HG03520 (cell line): Measurements from ENCODE around the gene CRYBB2.
"Not testable (repeated sequence)": the region's sequence is repeated elsewhere in the genome, so short reads cannot be mapped to it uniquely, and the experiment has no call there.

Source experiments
- ATAC-seq: cut with Tn5 transposase; IDR thresholded peaks from one replicate; pipeline ENCODE4 v1.9.1; 2021; ENCODE audit warnings: mild to moderate bottlenecking, moderate library complexity; ENCODE audit not compliant: unreplicated experiment

Gene CRYBB2

GRCh38 chr22:25199731-25200520, 19.5 kb upstream of the CRYBB2 start, which contains the start of gene CRYBB3:
Gene CRYBB3 (plus strand): TSS chr22:25199858. CDS start chr22:25201397, 1,539 bp downstream.
- ATAC-seq = no peak

- no peak for ATAC-seq
Measured at GRCh38 chr22:25200967-25201366, 18.5 kb upstream of the CRYBB2 start.

- no peak for ATAC-seq
Measured at GRCh38 chr22:25201557-25202273, 17.7 kb upstream of the CRYBB2 start.

GRCh38 chr22:25202290-25202921, 17.0 kb upstream of the CRYBB2 start:
- ATAC-seq = no peak

- no peak for ATAC-seq
Measured at GRCh38 chr22:25203082-25203481, 16.4 kb upstream of the CRYBB2 start.

GRCh38 chr22:25204547-25204946, 14.9 kb upstream of the CRYBB2 start:
- not testable (repeated sequence) for ATAC-seq

- no peak for ATAC-seq
Measured at GRCh38 chr22:25205847-25206246, 13.6 kb upstream of the CRYBB2 start.

GRCh38 chr22:25206998-25207397, 12.4 kb upstream of the CRYBB2 start:
- no peak for ATAC-seq

- ATAC-seq = no peak
Measured at GRCh38 chr22:25207553-25208157, 11.8 kb upstream of the CRYBB2 start.

- no peak for ATAC-seq
Measured at GRCh38 chr22:25208328-25208727, 11.1 kb upstream of the CRYBB2 start.

GRCh38 chr22:25208743-25209505, 10.5 kb upstream of the CRYBB2 start:
- ATAC-seq = no peak

- no peak for ATAC-seq
Measured at GRCh38 chr22:25210793-25211192, 8.6 kb upstream of the CRYBB2 start.

- ATAC-seq = no peak
Measured at GRCh38 chr22:25212337-25212736, 7.1 kb upstream of the CRYBB2 start.

- ATAC-seq = no peak
Measured at GRCh38 chr22:25213221-25213620, 6.2 kb upstream of the CRYBB2 start.

- ATAC-seq = no peak
Measured at GRCh38 chr22:25216230-25216629, 3.2 kb upstream of the CRYBB2 start.

GRCh38 chr22:25219948-25220442, 556 bp downstream of the CRYBB2 start:
- ATAC-seq = no peak

- ATAC-seq = no peak
Measured at GRCh38 chr22:25221790-25222189, 2.4 kb downstream of the CRYBB2 start.

GRCh38 chr22:25223269-25223850, 3.9 kb downstream of the CRYBB2 start:
- ATAC-seq = no peak

GRCh38 chr22:25228822-25229221, 9.4 kb downstream of the CRYBB2 start:
- ATAC-seq = no peak

GRCh38 chr22:25230760-25231159, 11.3 kb downstream of the CRYBB2 start:
- ATAC-seq = not testable (repeated sequence)
